Posterior vena cava (tissue), 2 donors: ENCODE results near the gene CATSPER3. TPM values are rescaled to one million over a fixed set of nuclear protein-coding genes. Genes with fewer than 3 reads are reported as not detected.

Experiments
- DNase-seq: peaks from one replicate; pipeline ENCODE4 v3.0.0-alpha.2; 2020; ENCODE audit warnings: low spot score
- intact Hi-C, 2 donors: fragments of 100-400 bp; cut with DNase I; formaldehyde crosslinking; loops; one replicate each; pipeline versions ENCODE4 v1.14.1 to v1.14.2; 2022 to 2023
- total RNA-seq, 2 donors: library from RNA; stranded (reverse); fragmentation: NEBNext Ultra II Directional; extraction: Animal tissue kit (Norgen Biotek cat#: 25700); gene quantifications; one replicate each; pipeline ENCODE4 v1.2.1, GENCODE V29; 2021
- donor health status: DM: yes; HTN: yes; CAD: no.
- donor health status: DM: yes; HTN: yes; CAD: no.

Gene CATSPER3
- total RNA-seq, 2 donors from 2014 or later = 0.43 TPM; not detected in 1

GRCh38 chr5:135025730-135026644, 58.3 kb downstream of the CATSPER3 start:
- DNase-seq = peak; percentile 52

GRCh38 chr5:135026645-135027265, 59.0 kb downstream of the CATSPER3 start:
- no peak for DNase-seq
- intact Hi-C loops = no loop called here

More at GRCh38 chr5:135025730-135026644, 58.3 kb downstream of the CATSPER3 start:
- intact Hi-C loops = no loop called here

GRCh38 chr5:135027266-135027696, 59.6 kb downstream of the CATSPER3 start:
- DNase-seq = no peak
- intact Hi-C loops = no loop called here

GRCh38 chr5:135027697-135028615, 60.2 kb downstream of the CATSPER3 start:
- DNase-seq = no peak
- intact Hi-C loops = no loop called here

GRCh38 chr5:135028791-135029476, 61.2 kb downstream of the CATSPER3 start:
- intact Hi-C loops = no loop called here
- no peak for DNase-seq

GRCh38 chr5:135029477-135030122, 61.9 kb downstream of the CATSPER3 start:
- no peak for DNase-seq
- intact Hi-C loops = loop anchor here in 1 of 2 donors (10.0 kb wide), 1 partner anchor 305 kb away; no protein-coding TSS in a partner anchor

GRCh38 chr5:135030123-135030955, 62.6 kb downstream of the CATSPER3 start:
- DNase-seq = no peak
- intact Hi-C loops = loop anchor here in 1 of 2 donors (10.0 kb wide), 1 partner anchor 304 kb away; no protein-coding TSS in a partner anchor

GRCh38 chr5:135030956-135031812, 63.5 kb downstream of the CATSPER3 start:
- intact Hi-C loops = loop anchor here in 1 of 2 donors (10.0 kb wide), 1 partner anchor 304 kb away; no protein-coding TSS in a partner anchor
- DNase-seq = no peak

GRCh38 chr5:135031813-135032694, 64.3 kb downstream of the CATSPER3 start:
- intact Hi-C loops = loop anchor here in 1 of 2 donors (10.0 kb wide), 1 partner anchor 303 kb away; no protein-coding TSS in a partner anchor
- DNase-seq = no peak

GRCh38 chr5:135032695-135032998, 64.9 kb downstream of the CATSPER3 start:
- intact Hi-C loops = loop anchor here in 1 of 2 donors (10.0 kb wide), 1 partner anchor 302 kb away; no protein-coding TSS in a partner anchor
- no peak for DNase-seq

- no peak for DNase-seq
- intact Hi-C loops = loop anchor here in 1 of 2 donors (10.0 kb wide), 1 partner anchor 302 kb away; no protein-coding TSS in a partner anchor
Measured at GRCh38 chr5:135032999-135033861, 65.5 kb downstream of the CATSPER3 start.

- intact Hi-C loops = loop anchor here in 1 of 2 donors (10.0 kb wide), 1 partner anchor 301 kb away; no protein-coding TSS in a partner anchor
- no peak for DNase-seq
Measured at GRCh38 chr5:135033901-135034235, 66.2 kb downstream of the CATSPER3 start, which contains the start of gene PITX1. TSS of gene PITX1 (minus strand) at chr5:135034228. CDS start at chr5:135033881, 347 bp downstream.

GRCh38 chr5:135034236-135034962, 66.7 kb downstream of the CATSPER3 start:
- DNase-seq = no peak
- intact Hi-C loops = loop anchor here in 1 of 2 donors (10.0 kb wide), 1 partner anchor 300 kb away; no protein-coding TSS in a partner anchor
